Transverse colon (tissue), 3 donors: ENCODE results near the gene SPATA25.

Experiments used
- EP300 ChIP-seq: sonication (generic); formaldehyde crosslinking; IDR thresholded peaks from one replicate; pipeline ENCODE4 v1.6.1; 2017; ENCODE audit warnings: antibody characterized with exemption, low read depth
- TF ChIP-seq, protein P1 (sequence below), 5 experiments: fragments of 200-600 bp in 3 of 5; fragments of 450-650 bp in 2 of 5; sonication (generic) in 3 of 5; IDR thresholded peaks; 1 replicate in 2 of 5; 2 replicates in 3 of 5; pipeline ENCODE4 v1.5.1; 2016 to 2017; ENCODE audit warnings: antibody characterized with exemption in 5 of 5, inconsistent platforms in 3 of 5, mild to moderate bottlenecking in 2 of 5, moderate library complexity in 1 of 5

DNA sequence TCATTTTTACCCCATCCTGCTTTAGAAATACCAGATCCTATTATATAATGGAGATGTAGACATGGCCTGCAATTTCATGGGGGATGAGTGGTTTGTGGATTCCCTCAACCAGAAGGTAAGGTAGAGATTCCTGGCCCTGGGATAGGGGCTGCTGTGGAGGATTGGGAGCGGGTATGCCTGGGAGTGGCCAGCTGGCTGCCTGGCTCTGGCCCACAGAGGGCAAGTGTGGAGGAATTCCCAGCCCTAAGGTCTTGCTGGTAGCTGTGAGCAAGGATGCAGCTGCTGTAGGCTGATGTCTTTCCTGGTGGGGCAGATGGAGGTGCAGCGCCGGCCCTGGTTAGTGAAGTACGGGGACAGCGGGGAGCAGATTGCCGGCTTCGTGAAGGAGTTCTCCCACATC, 10.3 kb upstream of the SPATA25 start:
- TF ChIP-seq, protein P1, sequence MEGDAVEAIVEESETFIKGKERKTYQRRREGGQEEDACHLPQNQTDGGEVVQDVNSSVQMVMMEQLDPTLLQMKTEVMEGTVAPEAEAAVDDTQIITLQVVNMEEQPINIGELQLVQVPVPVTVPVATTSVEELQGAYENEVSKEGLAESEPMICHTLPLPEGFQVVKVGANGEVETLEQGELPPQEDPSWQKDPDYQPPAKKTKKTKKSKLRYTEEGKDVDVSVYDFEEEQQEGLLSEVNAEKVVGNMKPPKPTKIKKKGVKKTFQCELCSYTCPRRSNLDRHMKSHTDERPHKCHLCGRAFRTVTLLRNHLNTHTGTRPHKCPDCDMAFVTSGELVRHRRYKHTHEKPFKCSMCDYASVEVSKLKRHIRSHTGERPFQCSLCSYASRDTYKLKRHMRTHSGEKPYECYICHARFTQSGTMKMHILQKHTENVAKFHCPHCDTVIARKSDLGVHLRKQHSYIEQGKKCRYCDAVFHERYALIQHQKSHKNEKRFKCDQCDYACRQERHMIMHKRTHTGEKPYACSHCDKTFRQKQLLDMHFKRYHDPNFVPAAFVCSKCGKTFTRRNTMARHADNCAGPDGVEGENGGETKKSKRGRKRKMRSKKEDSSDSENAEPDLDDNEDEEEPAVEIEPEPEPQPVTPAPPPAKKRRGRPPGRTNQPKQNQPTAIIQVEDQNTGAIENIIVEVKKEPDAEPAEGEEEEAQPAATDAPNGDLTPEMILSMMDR (IDR thresholded peaks at IDR 0.05) = no peak
- no peak for TF ChIP-seq EP300
